Psoas muscle (tissue), 8 donors: ENCODE data around the gene KRTAP10-7. TPM values are rescaled to one million over a fixed set of nuclear protein-coding genes. Genes with fewer than 3 reads are reported as not detected.

Source experiments
- ATAC-seq, 4 donors: fragments of 200-7000 bp; cut with Tn5 transposase; one replicate each; pipeline ENCODE4 v1.9.1; 2020; ENCODE audit warnings: moderate library complexity in 3 of 4, mild to moderate bottlenecking in 2 of 4
- DNase-seq, 2 donors: peaks; one replicate each; pipeline ENCODE4 v3.0.0-alpha.2; 2020
- H3K27ac ChIP-seq: fragments of 200-600 bp; one replicate; pipeline ENCODE4 v1.8.0; 2022
- H3K27me3 ChIP-seq, 3 donors: fragments of 200-600 bp in 1 of 3; one replicate each; pipeline versions ENCODE4 v1.6.1 to v1.8.0; 2013 to 2022; ENCODE audit warnings: low read length in 2 of 3, mild to moderate bottlenecking in 2 of 3, moderate library complexity in 1 of 3; ENCODE audit not compliant: insufficient read depth in 3 of 3
- H3K36me3 ChIP-seq, 2 donors: fragments of 200-600 bp in 1 of 2; one replicate each; pipeline versions ENCODE4 v1.6.1 to v1.8.0; 2013 to 2022; ENCODE audit warnings: low read depth in 1 of 2, mild to moderate bottlenecking in 1 of 2, moderate library complexity in 1 of 2; ENCODE audit not compliant: insufficient read depth in 1 of 2
- H3K4me1 ChIP-seq: fragments of 200-600 bp; one replicate; pipeline ENCODE4 v1.8.0; 2022
- H3K4me3 ChIP-seq: fragments of 200-600 bp; one replicate; pipeline ENCODE4 v1.8.0; 2022; ENCODE audit warnings: mild to moderate bottlenecking
- H3K9me3 ChIP-seq: fragments of 200-600 bp; one replicate; pipeline ENCODE4 v1.8.0; 2022
- WGBS, 3 donors: extraction: QIAGEN DNeasy Blood & Tissue Kit; methylation state at CpG; one replicate each; pipeline versions ENCODE4 v1.1.6 to v1.1.7; 2013; 5-methylcytosine and 5-hydroxymethylcytosine counted together
- intact Hi-C, 2 donors: fragments of 100-400 bp; cut with DNase I; formaldehyde crosslinking; loops; one replicate each; pipeline versions ENCODE4 v1.11.0 to v1.14.2; 2022
- polyA plus RNA-seq, 3 donors: library from polyadenylated mRNA; stranded (reverse); fragments of 200-250 nt; gene quantifications; one replicate each; pipeline ENCODE4 v1.2.3, GENCODE V29; 2013
- total RNA-seq, 4 donors: library from RNA; stranded (reverse); fragmentation: NEBNext Ultra II Directional in 2 of 4; extraction: Animal tissue kit (Norgen Biotek cat#: 25700) in 2 of 4; gene quantifications; one replicate each; pipeline versions ENCODE4 v1.2.1 to v1.2.4, GENCODE V29; 2021 to 2023
- TF ChIP-seq, protein P1 (sequence below): fragments of 200-600 bp; IDR thresholded peaks from one replicate; pipeline ENCODE4 v1.8.0; 2022; ENCODE audit warnings: antibody characterized with exemption
- donor health status: healthy with polysubstance abuse.
- donor health status: DM: no; HTN: no; CAD: no; lungs with moderate emphysema.
- donor health status: Bipolar disorder and iron deficiency.
- donor health status: healthy.
- donor health status: DM: yes; HTN: yes; CAD: no.
- donor health status: DM: no; HTN: no; CAD: no.
- donor health status: DM: no; HTN: no; CAD: no.
- donor health status: DM: yes; HTN: yes; CAD: no.

The KRTAP10-7 gene
- total and polyA plus RNA-seq, 7 donors = not detected

- Histone ChIP-seq H3K4me3 (no peak overlapping the region), H3K27me3 (peaks cover 0 to 39% (median 13%) of the 10 kb centered on the region in 3 donors), H3K36me3 (no peaks in the 10 kb centered on the region), H3K9me3 (peaks cover 6% of the 10 kb centered on the region), H3K27ac (no peak overlapping the region), H3K4me1 (no peaks in the 10 kb centered on the region)
- 37 to 54% (median 39%) methylated on average over 13 of the region's 13 CpGs for WGBS, 3 donors
- intact Hi-C loops = no loop called here
- TF ChIP-seq, protein P1, sequence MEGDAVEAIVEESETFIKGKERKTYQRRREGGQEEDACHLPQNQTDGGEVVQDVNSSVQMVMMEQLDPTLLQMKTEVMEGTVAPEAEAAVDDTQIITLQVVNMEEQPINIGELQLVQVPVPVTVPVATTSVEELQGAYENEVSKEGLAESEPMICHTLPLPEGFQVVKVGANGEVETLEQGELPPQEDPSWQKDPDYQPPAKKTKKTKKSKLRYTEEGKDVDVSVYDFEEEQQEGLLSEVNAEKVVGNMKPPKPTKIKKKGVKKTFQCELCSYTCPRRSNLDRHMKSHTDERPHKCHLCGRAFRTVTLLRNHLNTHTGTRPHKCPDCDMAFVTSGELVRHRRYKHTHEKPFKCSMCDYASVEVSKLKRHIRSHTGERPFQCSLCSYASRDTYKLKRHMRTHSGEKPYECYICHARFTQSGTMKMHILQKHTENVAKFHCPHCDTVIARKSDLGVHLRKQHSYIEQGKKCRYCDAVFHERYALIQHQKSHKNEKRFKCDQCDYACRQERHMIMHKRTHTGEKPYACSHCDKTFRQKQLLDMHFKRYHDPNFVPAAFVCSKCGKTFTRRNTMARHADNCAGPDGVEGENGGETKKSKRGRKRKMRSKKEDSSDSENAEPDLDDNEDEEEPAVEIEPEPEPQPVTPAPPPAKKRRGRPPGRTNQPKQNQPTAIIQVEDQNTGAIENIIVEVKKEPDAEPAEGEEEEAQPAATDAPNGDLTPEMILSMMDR = no peak
- ATAC-seq = no peak
- DNase-seq = no peak
These were observed 12.4 kb downstream of the KRTAP10-7 start for GRCh38 chr21:44612669-44613229.

DNA sequence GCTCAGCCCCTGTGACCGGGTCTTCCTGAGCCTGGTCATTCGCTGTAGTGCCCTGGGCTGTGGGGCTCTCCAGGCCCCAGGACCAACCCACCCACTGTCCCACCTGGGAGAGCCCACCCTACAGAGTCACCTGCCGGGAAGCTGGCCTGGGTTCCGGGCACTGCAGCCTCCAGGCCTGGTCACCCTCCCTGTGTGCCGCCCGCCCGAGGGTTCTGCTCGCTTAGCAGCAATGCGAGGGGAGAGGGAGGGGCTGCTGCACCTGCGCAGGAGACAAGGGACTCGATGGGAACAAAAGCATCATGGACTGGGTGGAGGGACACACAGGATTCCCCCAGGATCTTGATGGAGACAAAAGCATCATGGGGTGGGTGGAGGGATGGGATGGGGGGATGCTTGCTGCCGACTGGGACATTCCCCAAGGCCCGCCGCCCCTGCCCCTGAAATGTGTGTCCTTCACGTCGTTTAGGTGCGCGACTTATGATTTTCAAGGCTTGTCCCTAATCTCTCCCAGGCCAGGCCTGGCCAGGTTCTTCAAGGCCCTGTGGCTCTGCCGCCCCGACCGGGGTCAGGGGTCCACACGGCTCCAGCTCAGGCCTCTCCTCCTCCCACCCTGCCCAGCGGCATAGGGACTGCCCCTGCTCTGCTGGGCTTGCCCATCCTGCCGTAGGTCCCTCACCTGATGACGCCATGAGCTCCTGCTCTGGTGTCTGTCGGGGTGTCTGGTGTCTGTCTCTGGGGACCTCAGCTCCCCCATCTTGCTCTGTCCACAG lies 13.2 kb downstream of the KRTAP10-7 start:
- peaks cover 6% of the 10 kb centered on the region for H3K9me3 ChIP-seq
- no peak for ATAC-seq
- WGBS, 3 donors = 83 to 87% (median 85%) methylated on average over 25 to 26 of the region's 26 CpGs
- DNase-seq = no peak
- TF ChIP-seq, protein P1 = no peak
- intact Hi-C loops = no loop called here
- H3K27ac ChIP-seq = no peak overlapping the region
- no peaks in the 10 kb centered on the region for H3K4me1 ChIP-seq
- H3K36me3 ChIP-seq = no peaks in the 10 kb centered on the region
- H3K27me3 ChIP-seq = peaks cover 0 to 39% (median 13%) of the 10 kb centered on the region in 3 donors
- H3K4me3 ChIP-seq = no peak overlapping the region

- H3K4me3 ChIP-seq = no peak overlapping the region
- no peaks in the 10 kb centered on the region for H3K36me3 ChIP-seq
- ATAC-seq = no peak
- H3K4me1 ChIP-seq = no peaks in the 10 kb centered on the region
- H3K27ac ChIP-seq = no peak overlapping the region
- H3K9me3 ChIP-seq = peaks cover 2% of the 10 kb centered on the region
- 69 to 74% (median 72%) methylated on average over 17 to 20 of the region's 20 CpGs for WGBS, 3 donors
- intact Hi-C loops = no loop called here
- H3K27me3 ChIP-seq = peaks cover 0 to 39% (median 13%) of the 10 kb centered on the region in 3 donors
- no peak for DNase-seq
- TF ChIP-seq, protein P1 = no peak
These were observed 13.8 kb downstream of the KRTAP10-7 start for GRCh38 chr21:44614161-44614631.

DNA sequence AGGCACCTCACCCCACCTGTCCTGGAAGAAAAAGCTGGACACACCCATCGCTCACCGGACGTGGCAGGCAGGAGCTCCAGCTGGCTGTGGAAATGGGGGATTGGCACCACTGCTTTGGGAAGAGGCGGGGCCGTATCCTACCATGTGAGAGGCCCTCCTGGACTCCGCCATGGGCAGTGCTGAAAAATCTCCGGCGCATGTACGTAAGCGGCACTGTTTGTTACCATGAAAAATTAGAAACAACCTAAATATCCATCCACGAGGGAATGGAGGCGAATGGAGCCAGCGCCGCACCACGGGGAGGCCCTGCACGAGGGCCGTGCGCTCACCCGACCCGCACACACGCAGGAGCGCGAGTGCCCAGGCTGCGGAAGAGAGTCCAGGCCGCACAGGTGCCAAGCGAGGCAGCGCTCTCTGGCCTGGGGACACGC lies 14.6 kb downstream of the KRTAP10-7 start:
- Histone ChIP-seq H3K27me3 (peaks cover 0 to 39% (median 13%) of the 10 kb centered on the region in 3 donors), H3K9me3 (no peaks in the 10 kb centered on the region), H3K4me3 (no peak overlapping the region), H3K27ac (no peak overlapping the region), H3K4me1 (no peaks in the 10 kb centered on the region), H3K36me3 (no peaks in the 10 kb centered on the region)
- DNase-seq (no peak), ATAC-seq (no peak)
- intact Hi-C loops = no loop called here
- WGBS, 3 donors = 72 to 81% (median 80%) methylated on average over 28 of the region's 28 CpGs
- TF ChIP-seq, protein P1 = no peak
